Adrenal gland (tissue), 12 donors: ENCODE measurements around the gene RBM19. TPM values are rescaled to one million over a fixed set of nuclear protein-coding genes. Genes with fewer than 3 reads are reported as not detected.

Experiments
- DNase-seq, 7 donors: peaks; one replicate each; pipeline ENCODE4 v3.0.0-alpha.2; 2019 to 2020
- H3K27ac ChIP-seq, 5 donors: fragments of 200-600 bp; sonication (generic) in 4 of 5; 1 replicate in 3 of 5; 2 replicates in 2 of 5; pipeline versions ENCODE4 v1.5.1 to v1.8.0; 2016 to 2020; ENCODE audit warnings: mild to moderate bottlenecking in 1 of 5
- H3K27me3 ChIP-seq: fragments of 200-600 bp; 2 replicates; pipeline ENCODE4 v1.8.0; 2021
- H3K36me3 ChIP-seq, 2 donors: fragments of 200-600 bp; replicated peaks in 1 of 2; 1 replicate in 1 of 2; 2 replicates in 1 of 2; pipeline versions ENCODE4 v1.5.1 to v1.8.0; 2018 to 2022
- H3K4me1 ChIP-seq, 2 donors: fragments of 200-600 bp; replicated peaks in 1 of 2; 1 replicate in 1 of 2; 2 replicates in 1 of 2; pipeline versions ENCODE4 v1.5.1 to v1.8.0; 2018 to 2021
- H3K4me3 ChIP-seq, 4 donors: fragments of 200-600 bp; sonication (generic) in 3 of 4; one replicate each; pipeline ENCODE4 v1.5.1; 2016 to 2018
- H3K9me3 ChIP-seq, 3 donors: fragments of 200-600 bp; sonication (generic) in 1 of 3; replicated peaks in 1 of 3; 1 replicate in 2 of 3; 2 replicates in 1 of 3; pipeline versions ENCODE4 v1.5.1 to v1.8.0; 2016 to 2021
- POLR2A ChIP-seq, 2 donors: fragments of 450-650 bp; IDR thresholded peaks; one replicate each; pipeline ENCODE4 v1.6.1; 2017; ENCODE audit warnings: antibody characterized with exemption in 2 of 2, mild to moderate bottlenecking in 2 of 2, moderate library complexity in 1 of 2
- WGBS, 4 donors: extraction: QIAGEN DNeasy Blood & Tissue Kit in 2 of 4; methylation state at CpG; one replicate each; pipeline versions ENCODE4 v1.1.5 to v1.1.7; 2013 to 2017; 5-methylcytosine and 5-hydroxymethylcytosine counted together
- intact Hi-C, 2 donors: fragments of 100-400 bp; cut with DNase I; formaldehyde crosslinking; loops; one replicate each; pipeline versions ENCODE4 v1.14.1 to v1.15.0; 2022 to 2023
- polyA plus RNA-seq, 3 donors: library from polyadenylated mRNA; stranded (reverse); fragments of 200-250 nt in 2 of 3; fragments of 350-450 nt in 1 of 3; fragmentation: Illumina TruSeq in 1 of 3; extraction: RNeasy Lipid Tissue Mini Kit (QIAGEN cat#74804) in 1 of 3; gene quantifications; one replicate each; pipeline ENCODE4 v1.2.3, GENCODE V29; 2013 to 2014
- total RNA-seq, 9 donors: library from RNA; depleted of rRNA in 4 of 9; stranded (reverse); fragments of >200 nt in 4 of 9; fragments of 120-200 nt in 1 of 9; fragmentation: NEBNext Ultra II Directional in 1 of 9; extraction: Animal tissue kit (Norgen Biotek cat#: 25700) in 1 of 9; gene quantifications; one replicate each; pipeline versions ENCODE4 v1.1.0 to v1.2.4, GENCODE V29; 2013 to 2023
- TF ChIP-seq, protein P1 (sequence below), 6 experiments: fragments of 450-650 bp in 4 of 6; fragments of 200-600 bp in 2 of 6; sonication (generic) in 1 of 6; IDR thresholded peaks; 1 replicate in 5 of 6; 2 replicates in 1 of 6; pipeline versions ENCODE4 v1.5.1 to v1.8.0; 2016 to 2021; ENCODE audit warnings: antibody characterized with exemption in 6 of 6, mild to moderate bottlenecking in 2 of 6, moderate library complexity in 1 of 6
- donor health status: healthy with polysubstance abuse.
- donor health status: Bipolar disorder and iron deficiency.
- donor health status: DM: yes; HTN: yes; CAD: no.
- donor health status: DM: no; HTN: no; CAD: no.
- donor health status: DM: no; HTN: no; CAD: no.
- donor health status: DM: yes; HTN: yes; CAD: no.

RBM19 gene
- total and polyA plus RNA-seq, 12 donors, result 19.6 to 71.4 (median 33.1) TPM

DNA sequence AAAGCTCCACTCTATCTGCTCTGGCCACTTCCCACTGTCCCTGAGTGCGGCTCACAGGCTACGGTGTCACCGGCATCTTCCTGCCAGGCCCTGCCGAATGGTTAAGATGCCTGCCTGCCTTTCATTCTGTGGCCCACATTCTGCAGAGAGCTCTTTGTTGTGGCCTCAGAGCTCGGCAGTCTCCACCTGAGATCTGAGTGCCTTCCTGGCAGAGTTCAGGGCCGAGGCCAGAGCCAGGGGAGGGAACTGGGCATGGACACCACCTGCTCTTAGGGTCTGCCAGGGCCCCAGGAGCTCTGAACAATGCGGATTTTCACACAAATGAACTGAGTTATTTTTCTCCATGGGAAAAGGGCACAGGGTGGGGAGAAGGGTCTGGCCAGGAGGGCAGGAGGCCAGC, 127.2 kb downstream of the RBM19 start:
- WGBS, 4 donors, result 87 to 91% (median 90%) methylated on average over 2 to 7 of the region's 7 CpGs
- no peaks in the 10 kb centered on the region for H3K4me1 ChIP-seq

DNA sequence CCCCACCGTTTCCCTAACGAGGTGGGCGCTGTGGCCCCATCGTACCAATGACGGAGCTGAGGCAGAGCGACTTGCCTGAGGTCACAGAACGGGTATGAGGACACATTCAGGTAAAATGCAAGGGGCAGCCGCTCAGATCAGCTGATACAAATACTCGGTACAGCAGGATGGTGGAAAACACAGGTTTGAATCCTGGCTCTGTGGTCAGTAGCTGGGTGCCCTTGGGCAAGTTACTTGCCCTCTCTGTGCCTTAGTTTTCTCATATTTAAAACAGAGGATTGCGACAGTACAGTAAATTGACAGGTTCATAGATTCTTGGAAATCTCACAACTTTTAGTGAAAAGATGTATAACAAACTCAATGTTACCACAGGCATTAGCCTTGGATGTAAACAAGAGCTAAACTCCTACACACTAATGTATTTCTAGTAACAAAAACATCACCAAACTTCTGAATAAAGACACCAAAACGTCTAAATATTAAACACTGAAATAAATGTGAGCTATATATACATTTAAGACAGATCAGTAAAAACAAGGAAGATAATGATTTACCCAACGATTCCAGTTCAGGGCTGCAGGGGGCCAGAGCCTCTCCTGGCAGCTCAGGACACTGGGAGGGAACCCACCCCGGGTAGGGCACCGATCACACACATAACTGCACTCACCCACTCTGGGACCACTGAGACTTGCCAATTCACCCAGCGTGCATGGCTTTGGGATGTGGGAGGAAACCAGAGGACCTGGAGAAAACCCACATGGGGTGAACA, 128.4 kb downstream of the RBM19 start:
- DNase-seq, result no peak
- no peaks in the 10 kb centered on the region for H3K9me3 ChIP-seq
- TF ChIP-seq, protein P1, sequence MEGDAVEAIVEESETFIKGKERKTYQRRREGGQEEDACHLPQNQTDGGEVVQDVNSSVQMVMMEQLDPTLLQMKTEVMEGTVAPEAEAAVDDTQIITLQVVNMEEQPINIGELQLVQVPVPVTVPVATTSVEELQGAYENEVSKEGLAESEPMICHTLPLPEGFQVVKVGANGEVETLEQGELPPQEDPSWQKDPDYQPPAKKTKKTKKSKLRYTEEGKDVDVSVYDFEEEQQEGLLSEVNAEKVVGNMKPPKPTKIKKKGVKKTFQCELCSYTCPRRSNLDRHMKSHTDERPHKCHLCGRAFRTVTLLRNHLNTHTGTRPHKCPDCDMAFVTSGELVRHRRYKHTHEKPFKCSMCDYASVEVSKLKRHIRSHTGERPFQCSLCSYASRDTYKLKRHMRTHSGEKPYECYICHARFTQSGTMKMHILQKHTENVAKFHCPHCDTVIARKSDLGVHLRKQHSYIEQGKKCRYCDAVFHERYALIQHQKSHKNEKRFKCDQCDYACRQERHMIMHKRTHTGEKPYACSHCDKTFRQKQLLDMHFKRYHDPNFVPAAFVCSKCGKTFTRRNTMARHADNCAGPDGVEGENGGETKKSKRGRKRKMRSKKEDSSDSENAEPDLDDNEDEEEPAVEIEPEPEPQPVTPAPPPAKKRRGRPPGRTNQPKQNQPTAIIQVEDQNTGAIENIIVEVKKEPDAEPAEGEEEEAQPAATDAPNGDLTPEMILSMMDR (IDR thresholded peaks at IDR 0.05), result no peak
- TF ChIP-seq POLR2A (IDR thresholded peaks at IDR 0.05), result no peak
- H3K4me1 ChIP-seq, result no peaks in the 10 kb centered on the region
- no peaks in the 10 kb centered on the region for H3K36me3 ChIP-seq
- H3K4me3 ChIP-seq, result no peak overlapping the region
- H3K27me3 ChIP-seq, result no peaks in the 10 kb centered on the region
- WGBS, 4 donors, result 85 to 88% (median 86%) methylated on average over 15 of the region's 15 CpGs
- intact Hi-C loops, result no loop called here
- H3K27ac ChIP-seq, result no peak overlapping the region

More for the DNA sequence above, 127.2 kb downstream of the RBM19 start:
- H3K36me3 ChIP-seq, result peaks cover 0 to 3% of the 10 kb centered on the region in 2 donors
- no peaks in the 10 kb centered on the region for H3K9me3 ChIP-seq
- H3K27me3 ChIP-seq, result no peaks in the 10 kb centered on the region
- intact Hi-C loops, result no loop called here
- no peak for DNase-seq
- no peak for TF ChIP-seq POLR2A (IDR thresholded peaks at IDR 0.05)
- TF ChIP-seq, protein P1 (IDR thresholded peaks at IDR 0.05), result no peak
- H3K4me3 ChIP-seq, result no peak overlapping the region
- no peak overlapping the region for H3K27ac ChIP-seq

DNA sequence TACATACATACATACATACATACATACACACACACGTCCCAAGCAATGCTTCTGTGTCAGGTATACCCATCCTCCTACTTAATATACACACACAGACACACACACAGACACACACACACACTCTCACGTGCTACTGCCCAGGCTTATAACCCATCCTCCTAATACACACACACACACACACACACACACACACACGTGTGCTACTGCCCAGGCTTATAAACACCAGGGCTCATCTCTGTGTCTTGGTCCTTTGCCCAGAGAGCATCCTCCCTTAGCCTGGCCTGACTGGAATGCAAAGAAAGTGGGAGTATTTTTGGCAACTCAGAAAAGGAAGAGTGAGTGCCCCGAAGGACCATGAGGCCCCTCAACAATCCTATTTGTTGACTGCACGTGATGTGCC, 129.0 kb downstream of the RBM19 start:
- DNase-seq, result no peak
- Histone ChIP-seq H3K27me3 (no peaks in the 10 kb centered on the region), H3K4me3 (no peak overlapping the region), H3K4me1 (no peaks in the 10 kb centered on the region), H3K9me3 (no peaks in the 10 kb centered on the region), H3K27ac (no peak overlapping the region), H3K36me3 (no peaks in the 10 kb centered on the region)
- intact Hi-C loops, result no loop called here
- 42 to 80% (median 78%) methylated on average over 5 of the region's 5 CpGs for WGBS, 4 donors
- no peak for TF ChIP-seq POLR2A (IDR thresholded peaks at IDR 0.05)
- TF ChIP-seq, protein P1 (IDR thresholded peaks at IDR 0.05), result no peak

DNA sequence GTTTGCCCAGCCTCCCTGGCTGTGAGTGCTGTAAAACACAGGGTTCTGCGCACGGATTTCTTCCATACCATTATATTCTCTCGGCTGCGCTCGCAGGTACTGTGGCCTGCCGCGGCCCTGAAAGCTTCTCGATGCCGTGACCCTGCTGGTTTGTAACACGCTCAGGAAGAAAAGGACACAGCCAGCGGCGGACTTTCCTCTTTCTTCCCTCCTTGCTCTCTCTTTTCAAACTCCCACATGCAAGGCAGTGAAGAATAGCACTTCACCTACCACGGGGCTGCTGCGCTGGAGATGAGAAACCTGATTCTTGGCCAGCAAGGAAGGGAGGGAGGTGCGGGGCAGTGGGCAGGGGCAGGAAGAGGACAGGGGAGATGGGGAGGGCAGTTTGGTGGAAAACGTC, 130.2 kb downstream of the RBM19 start:
- no peak overlapping the region for H3K27ac ChIP-seq
- no peak overlapping the region for H3K4me3 ChIP-seq
- no peaks in the 10 kb centered on the region for H3K4me1 ChIP-seq
- no peaks in the 10 kb centered on the region for H3K36me3 ChIP-seq
- TF ChIP-seq, protein P1 (IDR thresholded peaks at IDR 0.05), result no peak
- no peak for TF ChIP-seq POLR2A (IDR thresholded peaks at IDR 0.05)
- 85 to 90% (median 89%) methylated on average over 16 of the region's 16 CpGs for WGBS, 4 donors
- no peaks in the 10 kb centered on the region for H3K27me3 ChIP-seq
- intact Hi-C loops, result no loop called here
- H3K9me3 ChIP-seq, result no peaks in the 10 kb centered on the region
- no peak for DNase-seq
